ENCODE measurements around the gene TLE5. TPM values are rescaled to one million over a fixed set of nuclear protein-coding genes. Genes with fewer than 3 reads are reported as not detected.
"Not testable (repeated sequence)": the region's sequence is repeated elsewhere in the genome, so short reads cannot be mapped to it uniquely, and the experiment has no call there.

The TLE5 gene
- total RNA-seq, 3 donors from 2014 or later: 427 to 664 (median 556) TPM

DNA sequence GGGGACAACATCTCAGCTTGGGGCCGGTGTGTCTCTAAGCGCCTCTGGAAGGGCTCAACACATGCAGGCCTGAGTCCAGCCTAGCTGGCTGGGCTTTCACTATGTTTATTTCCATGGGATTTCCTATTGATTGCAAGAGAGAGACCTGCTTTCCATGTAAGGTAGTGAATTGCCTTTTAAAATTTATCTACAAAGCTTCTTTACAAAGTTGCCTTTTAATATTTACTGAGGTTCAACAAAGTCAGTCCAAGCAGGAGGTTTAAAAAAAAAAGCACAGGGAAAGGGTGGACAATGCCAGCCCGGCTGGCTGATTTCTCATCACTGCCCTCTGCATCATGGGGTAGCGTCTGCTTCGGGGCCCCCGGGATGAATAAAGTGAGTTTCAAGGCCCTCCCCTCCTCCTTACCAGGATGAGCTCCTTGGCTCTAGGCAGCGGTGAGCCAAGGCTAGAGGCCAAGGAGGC, 49.0 kb downstream of the TLE5 start:
- Histone ChIP-seq H3K4me1 (ENCODE audit: low read depth) (no peaks in the 10 kb centered on the region), H3K9me3 (no peaks in the 10 kb centered on the region), H3K36me3 (ENCODE audit: low read depth) (no peaks in the 10 kb centered on the region), H3K4me3 (no peak overlapping the region)
- ATAC-seq (no peak), DNase-seq (no peak)
- no peak for TF ChIP-seq CTCF (IDR thresholded peaks at IDR 0.05)
- intact Hi-C loops (cut with DNase I, micrococcal nuclease): no loop called here

DNA sequence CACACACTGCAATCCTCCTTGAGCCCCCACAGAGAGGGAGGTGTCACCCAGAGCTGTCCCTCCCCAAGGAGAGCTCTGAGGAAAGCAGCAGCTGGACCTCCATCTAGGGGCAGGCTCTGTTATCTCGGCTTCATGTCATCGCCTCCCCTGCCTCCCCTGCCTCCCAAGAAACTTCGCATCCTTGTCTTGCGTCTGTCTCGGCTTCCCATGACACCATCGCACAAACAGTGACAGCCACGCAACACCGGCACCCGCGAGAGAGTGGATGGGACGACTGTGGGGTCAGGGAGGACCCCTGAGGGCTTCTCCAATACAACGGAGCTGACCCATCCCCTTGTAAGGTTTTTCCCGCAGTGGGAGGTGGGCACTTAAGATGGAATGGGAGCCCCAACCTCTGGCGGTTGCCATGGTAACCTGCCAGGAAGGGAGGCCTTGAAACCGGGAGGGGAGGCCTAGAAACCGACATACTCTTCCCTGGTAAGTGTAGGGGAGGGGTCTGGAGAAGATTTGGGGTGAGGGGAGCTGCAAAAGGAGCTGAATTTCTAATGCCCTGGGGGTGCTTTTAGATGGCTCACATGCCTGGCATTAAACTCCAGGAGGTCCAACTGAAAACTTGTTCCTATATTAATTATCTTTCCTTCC, 49.6 kb downstream of the TLE5 start:
- Histone ChIP-seq H3K4me3 (no peak overlapping the region), H3K4me1 (ENCODE audit: low read depth) (no peaks in the 10 kb centered on the region), H3K9me3 (no peaks in the 10 kb centered on the region), H3K36me3 (ENCODE audit: low read depth) (no peaks in the 10 kb centered on the region)
- ATAC-seq (no peak), DNase-seq (no peak)
- intact Hi-C loops (cut with DNase I, micrococcal nuclease): no loop called here
- TF ChIP-seq CTCF (IDR thresholded peaks at IDR 0.05): no peak

- H3K4me3 ChIP-seq; intact Hi-C loops (cut with DNase I, micrococcal nuclease); DNase-seq; ATAC-seq; H3K9me3 ChIP-seq; H3K36me3 ChIP-seq (ENCODE audit: low read depth); H3K4me1 ChIP-seq (ENCODE audit: low read depth): not testable (repeated sequence)
Observed at GRCh38 chr19:3012059-3012458, 50.2 kb downstream of the TLE5 start.

- ATAC-seq (no peak), DNase-seq (no peak)
- no peaks in the 10 kb centered on the region for H3K36me3 ChIP-seq (ENCODE audit: low read depth)
Observed at GRCh38 chr19:3010871-3011270, 51.4 kb downstream of the TLE5 start.

DNA sequence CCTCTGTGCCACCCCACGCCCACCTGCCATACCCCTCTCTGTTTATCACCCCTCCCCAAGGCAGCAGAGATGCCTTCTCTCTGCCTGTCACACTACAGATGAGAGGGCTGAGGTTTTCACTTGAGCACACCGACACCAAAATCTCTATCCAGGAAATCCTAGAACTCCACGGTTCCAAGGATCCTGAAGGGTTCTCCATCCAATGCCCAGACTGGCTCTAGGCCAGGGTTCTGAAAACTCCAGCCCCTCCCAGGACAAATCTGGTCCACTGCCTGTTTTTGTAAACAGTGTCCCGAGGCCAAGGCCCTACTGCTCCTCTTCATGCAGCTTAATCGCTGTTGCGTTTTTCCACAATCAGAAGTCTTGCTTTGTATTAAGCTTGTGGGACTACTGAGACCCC, 53.3 kb downstream of the TLE5 start:
- ATAC-seq (no peak), DNase-seq (no peak)
- intact Hi-C loops (cut with DNase I, micrococcal nuclease): no loop called here
- Histone ChIP-seq H3K4me1 (ENCODE audit: low read depth) (no peaks in the 10 kb centered on the region), H3K9me3 (no peaks in the 10 kb centered on the region), H3K4me3 (no peak overlapping the region), H3K36me3 (ENCODE audit: low read depth) (no peaks in the 10 kb centered on the region)
- no peak for TF ChIP-seq CTCF (IDR thresholded peaks at IDR 0.05)

More at GRCh38 chr19:3010871-3011270, 51.4 kb downstream of the TLE5 start:
- intact Hi-C loops (cut with DNase I, micrococcal nuclease): no loop called here
- H3K9me3 ChIP-seq: no peaks in the 10 kb centered on the region
- H3K4me1 ChIP-seq (ENCODE audit: low read depth): no peaks in the 10 kb centered on the region
- H3K4me3 ChIP-seq: no peak overlapping the region
- no peak for TF ChIP-seq CTCF (IDR thresholded peaks at IDR 0.05)

- no peaks in the 10 kb centered on the region for H3K36me3 ChIP-seq (ENCODE audit: low read depth)
- no peaks in the 10 kb centered on the region for H3K4me1 ChIP-seq (ENCODE audit: low read depth)
- no peak overlapping the region for H3K4me3 ChIP-seq
- no peaks in the 10 kb centered on the region for H3K9me3 ChIP-seq
- no peak for TF ChIP-seq CTCF (IDR thresholded peaks at IDR 0.05)
- ATAC-seq: no peak
- DNase-seq: no peak
- intact Hi-C loops (cut with DNase I, micrococcal nuclease): no loop called here
Observed at GRCh38 chr19:3007975-3008374, 54.3 kb downstream of the TLE5 start.

All from mucosa of descending colon (tissue), 3 donors.